ENCODE results near the gene CDYL. TPM values are rescaled to one million over a fixed set of nuclear protein-coding genes. Genes with fewer than 3 reads are reported as not detected.

Gene CDYL
- total RNA-seq, 1 donor from 2014 or later, result 46.1 TPM

DNA sequence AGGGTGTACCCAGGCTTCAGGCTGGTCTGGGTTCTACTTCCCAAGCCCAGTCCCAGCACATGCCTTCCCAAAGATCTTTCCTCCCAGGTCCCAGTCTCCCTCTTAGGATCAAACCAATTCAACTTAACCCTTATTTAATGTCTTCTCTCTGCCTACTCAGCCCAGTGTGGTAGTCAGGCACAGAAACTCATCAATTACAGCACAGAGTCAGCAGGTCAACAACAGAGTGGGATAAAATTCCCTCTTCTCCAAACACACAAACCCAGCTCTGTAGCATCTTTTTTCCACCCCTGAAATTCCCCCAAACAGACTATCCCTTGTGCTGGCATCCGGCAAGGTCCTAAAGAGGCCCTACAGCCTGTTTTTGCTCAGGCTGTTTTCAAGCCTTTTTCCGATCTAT, 47.3 kb upstream of the CDYL start:
- FAIRE-seq, result no peak

DNA sequence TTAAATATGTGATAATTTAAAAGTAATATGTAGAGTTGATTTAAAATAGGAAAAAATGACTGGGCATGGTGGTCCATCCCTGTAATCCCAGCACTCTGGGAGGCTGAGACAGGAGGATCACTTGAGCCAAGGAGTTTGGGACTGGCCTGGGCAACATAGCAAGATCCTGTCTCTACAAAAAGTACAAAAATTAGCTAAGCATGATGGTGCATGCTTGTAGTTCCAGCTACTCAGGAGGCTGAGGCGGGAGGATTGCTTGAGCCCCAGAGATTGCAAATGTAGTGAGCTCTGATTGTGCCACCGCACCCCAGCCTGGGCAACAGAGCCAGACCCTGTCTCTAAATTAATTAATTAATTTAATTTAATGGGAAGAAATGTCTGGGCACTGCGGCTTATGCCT, 44.2 kb upstream of the CDYL start:
- H3K36me3 ChIP-seq (ENCODE audit: control insufficient read depth, insufficient read depth, low read length), result no peaks in the 10 kb centered on the region
- H3K27me3 ChIP-seq (ENCODE audit: control insufficient read depth, insufficient read depth, low read length), result no peaks in the 10 kb centered on the region
- no peak overlapping the region for H3K4me3 ChIP-seq (ENCODE audit: low read depth, low read length)
- TF ChIP-seq, protein P1, sequence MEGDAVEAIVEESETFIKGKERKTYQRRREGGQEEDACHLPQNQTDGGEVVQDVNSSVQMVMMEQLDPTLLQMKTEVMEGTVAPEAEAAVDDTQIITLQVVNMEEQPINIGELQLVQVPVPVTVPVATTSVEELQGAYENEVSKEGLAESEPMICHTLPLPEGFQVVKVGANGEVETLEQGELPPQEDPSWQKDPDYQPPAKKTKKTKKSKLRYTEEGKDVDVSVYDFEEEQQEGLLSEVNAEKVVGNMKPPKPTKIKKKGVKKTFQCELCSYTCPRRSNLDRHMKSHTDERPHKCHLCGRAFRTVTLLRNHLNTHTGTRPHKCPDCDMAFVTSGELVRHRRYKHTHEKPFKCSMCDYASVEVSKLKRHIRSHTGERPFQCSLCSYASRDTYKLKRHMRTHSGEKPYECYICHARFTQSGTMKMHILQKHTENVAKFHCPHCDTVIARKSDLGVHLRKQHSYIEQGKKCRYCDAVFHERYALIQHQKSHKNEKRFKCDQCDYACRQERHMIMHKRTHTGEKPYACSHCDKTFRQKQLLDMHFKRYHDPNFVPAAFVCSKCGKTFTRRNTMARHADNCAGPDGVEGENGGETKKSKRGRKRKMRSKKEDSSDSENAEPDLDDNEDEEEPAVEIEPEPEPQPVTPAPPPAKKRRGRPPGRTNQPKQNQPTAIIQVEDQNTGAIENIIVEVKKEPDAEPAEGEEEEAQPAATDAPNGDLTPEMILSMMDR (IDR thresholded peaks at IDR 0.05; ENCODE audit: insufficient read depth, low read length, severe bottlenecking), result no peak
- no peak for DNase-seq (ENCODE audit: low read depth)
- no peak for FAIRE-seq

More for the DNA sequence above, 47.3 kb upstream of the CDYL start:
- Histone ChIP-seq H3K36me3 (ENCODE audit: control insufficient read depth, insufficient read depth, low read length) (no peaks in the 10 kb centered on the region), H3K4me3 (ENCODE audit: low read depth, low read length) (no peak overlapping the region), H3K27me3 (ENCODE audit: control insufficient read depth, insufficient read depth, low read length) (no peaks in the 10 kb centered on the region)
- TF ChIP-seq, protein P1 (IDR thresholded peaks at IDR 0.05; ENCODE audit: insufficient read depth, low read length, severe bottlenecking), result no peak
- DNase-seq (ENCODE audit: low read depth), result no peak

DNA sequence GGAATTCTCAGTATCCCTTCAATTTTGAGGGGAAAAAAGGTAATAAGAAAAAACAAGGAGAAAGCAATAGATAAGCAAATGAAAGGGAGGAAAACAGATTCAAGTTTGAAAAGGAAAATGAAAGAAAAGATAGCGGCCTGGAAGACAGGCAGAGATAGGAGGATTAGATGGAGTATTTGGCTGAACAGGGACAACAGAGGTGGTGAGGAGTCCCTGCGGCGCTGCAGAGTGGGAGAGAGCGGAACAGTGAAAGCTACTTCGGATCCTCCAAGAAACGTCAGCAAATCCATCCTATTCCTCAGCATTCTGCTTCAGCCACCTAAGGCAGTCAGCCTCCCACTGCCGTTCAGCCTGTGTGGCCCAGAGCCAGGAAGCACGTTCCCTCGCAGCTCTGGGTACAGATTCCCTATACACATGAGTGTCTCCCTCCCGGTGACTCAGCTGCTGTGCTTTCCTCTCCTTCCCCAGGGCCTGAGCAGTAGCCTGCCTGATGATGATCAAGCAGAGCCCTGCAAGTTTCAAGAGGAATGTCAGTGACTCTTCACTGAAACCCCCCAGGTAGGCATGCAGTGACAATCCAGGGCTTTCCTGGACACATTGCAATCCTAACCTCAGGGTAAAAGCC, 43.4 kb upstream of the CDYL start:
- no peak overlapping the region for H3K4me3 ChIP-seq (ENCODE audit: low read depth, low read length)
- TF ChIP-seq, protein P1 (IDR thresholded peaks at IDR 0.05; ENCODE audit: insufficient read depth, low read length, severe bottlenecking), result no peak
- DNase-seq (ENCODE audit: low read depth) (peak; percentile 96), FAIRE-seq (no peak)
- H3K27me3 ChIP-seq (ENCODE audit: control insufficient read depth, insufficient read depth, low read length), result no peaks in the 10 kb centered on the region
- H3K36me3 ChIP-seq (ENCODE audit: control insufficient read depth, insufficient read depth, low read length), result no peaks in the 10 kb centered on the region

DNA sequence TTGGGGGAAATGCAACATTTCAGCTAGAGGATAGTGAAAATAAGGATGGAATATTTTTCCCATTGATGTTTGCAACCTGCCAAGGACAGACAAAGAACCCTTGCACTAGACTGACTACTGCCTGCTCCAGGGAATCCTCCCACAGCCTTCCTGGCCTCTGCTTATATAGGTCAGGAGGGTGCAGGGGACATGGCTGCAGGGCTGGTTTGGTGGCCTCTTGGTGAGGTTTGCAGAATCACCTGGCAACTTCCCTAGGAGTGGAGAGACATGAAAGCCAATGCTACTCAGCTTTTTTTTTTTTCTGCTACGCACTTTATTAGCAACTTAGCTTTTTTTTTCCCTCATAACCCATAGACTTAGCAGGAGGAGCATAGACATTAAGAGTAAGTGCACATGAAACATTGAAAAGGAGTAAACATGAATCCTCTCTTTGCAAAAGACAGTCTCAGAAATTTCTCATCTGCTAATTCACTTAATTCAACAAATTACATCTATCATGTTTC, 39.8 kb upstream of the CDYL start:
- FAIRE-seq, result no peak
- H3K4me3 ChIP-seq (ENCODE audit: low read depth, low read length), result no peak overlapping the region
- H3K36me3 ChIP-seq (ENCODE audit: control insufficient read depth, insufficient read depth, low read length), result no peaks in the 10 kb centered on the region
- no peak for DNase-seq (ENCODE audit: low read depth)
- TF ChIP-seq, protein P1 (IDR thresholded peaks at IDR 0.05; ENCODE audit: insufficient read depth, low read length, severe bottlenecking), result no peak
- no peaks in the 10 kb centered on the region for H3K27me3 ChIP-seq (ENCODE audit: control insufficient read depth, insufficient read depth, low read length)

- TF ChIP-seq, protein P1 (IDR thresholded peaks at IDR 0.05; ENCODE audit: insufficient read depth, low read length, severe bottlenecking), result no peak
- no peak for FAIRE-seq
- H3K27me3 ChIP-seq (ENCODE audit: control insufficient read depth, insufficient read depth, low read length), result no peaks in the 10 kb centered on the region
Measured at GRCh38 chr6:4740032-4740431, 36.2 kb upstream of the CDYL start.

DNA sequence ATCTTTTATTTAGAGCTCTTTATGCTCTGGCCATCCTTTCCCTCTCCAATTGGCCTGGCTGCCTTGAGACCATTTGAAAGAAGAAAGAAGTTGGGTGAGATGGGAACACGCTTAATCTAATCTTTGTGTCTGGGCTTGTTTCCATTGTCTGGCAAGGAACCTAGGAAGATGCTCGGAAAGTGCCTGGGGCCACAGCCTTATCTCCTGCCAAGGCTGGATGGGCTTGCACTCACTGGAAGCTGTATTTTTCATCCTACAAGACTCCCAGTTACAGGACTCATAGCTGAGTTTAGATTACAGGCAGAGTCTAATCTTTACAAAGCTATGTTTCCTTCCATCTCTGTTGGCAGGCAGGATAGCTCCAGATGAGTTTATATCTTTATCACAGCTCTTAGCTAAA, 33.1 kb upstream of the CDYL start:
- TF ChIP-seq, protein P1 (IDR thresholded peaks at IDR 0.05; ENCODE audit: insufficient read depth, low read length, severe bottlenecking), result no peak
- FAIRE-seq (no peak), DNase-seq (ENCODE audit: low read depth) (no peak)
- Histone ChIP-seq H3K36me3 (ENCODE audit: control insufficient read depth, insufficient read depth, low read length) (no peaks in the 10 kb centered on the region), H3K27me3 (ENCODE audit: control insufficient read depth, insufficient read depth, low read length) (no peaks in the 10 kb centered on the region), H3K4me3 (ENCODE audit: low read depth, low read length) (no peak overlapping the region)

More at GRCh38 chr6:4740032-4740431, 36.2 kb upstream of the CDYL start:
- H3K4me3 ChIP-seq (ENCODE audit: low read depth, low read length), result no peak overlapping the region
- DNase-seq (ENCODE audit: low read depth), result no peak
- no peaks in the 10 kb centered on the region for H3K36me3 ChIP-seq (ENCODE audit: control insufficient read depth, insufficient read depth, low read length)
